NCI-H82 (cell line): ENCODE data around the gene ATAD3B.
"Not testable (repeated sequence)": the region's sequence is repeated elsewhere in the genome, so short reads cannot be mapped to it uniquely, and the experiment has no call there.

Experiments
- DNase-seq: peaks from one replicate; lab custom pipeline; 2025; lab: John Stamatoyannopoulos, UW

ATAD3B gene

GRCh38 chr1:1510912-1511532, 39.5 kb downstream of the ATAD3B start:
- peak; percentile 85 for DNase-seq

- peak; percentile 99 for DNase-seq
These were observed 40.1 kb downstream of the ATAD3B start, which contains the start of gene ATAD3A for GRCh38 chr1:1511533-1512285. Gene ATAD3A (plus strand): TSS chr1:1512162. CDS start chr1:1512269, 107 bp downstream.

- DNase-seq = not testable (repeated sequence)
These were observed 40.9 kb downstream of the ATAD3B start for GRCh38 chr1:1512425-1512824.

- DNase-seq = not testable (repeated sequence)
These were observed 42.1 kb downstream of the ATAD3B start for GRCh38 chr1:1513675-1514074.

GRCh38 chr1:1514376-1514775, 42.8 kb downstream of the ATAD3B start:
- not testable (repeated sequence) for DNase-seq

GRCh38 chr1:1516923-1517322, 45.4 kb downstream of the ATAD3B start:
- DNase-seq = not testable (repeated sequence)

- DNase-seq = no peak
These were observed 46.5 kb downstream of the ATAD3B start for GRCh38 chr1:1517973-1518620.

- DNase-seq = not testable (repeated sequence)
These were observed 47.0 kb downstream of the ATAD3B start for GRCh38 chr1:1518621-1519007.

GRCh38 chr1:1519805-1520505, 48.4 kb downstream of the ATAD3B start:
- DNase-seq = not testable (repeated sequence)

GRCh38 chr1:1521331-1521730, 49.8 kb downstream of the ATAD3B start:
- DNase-seq = no peak

- not testable (repeated sequence) for DNase-seq
These were observed 51.0 kb downstream of the ATAD3B start for GRCh38 chr1:1522536-1522935.

GRCh38 chr1:1523226-1523625, 51.7 kb downstream of the ATAD3B start:
- DNase-seq = not testable (repeated sequence)

GRCh38 chr1:1523651-1524050, 52.1 kb downstream of the ATAD3B start:
- DNase-seq = not testable (repeated sequence)

- DNase-seq = not testable (repeated sequence)
These were observed 53.3 kb downstream of the ATAD3B start for GRCh38 chr1:1524750-1525383.

GRCh38 chr1:1526476-1526875, 54.9 kb downstream of the ATAD3B start:
- not testable (repeated sequence) for DNase-seq

- DNase-seq = no peak
These were observed 55.7 kb downstream of the ATAD3B start for GRCh38 chr1:1527092-1527816.

GRCh38 chr1:1528301-1529267, 57.0 kb downstream of the ATAD3B start:
- no peak for DNase-seq

- DNase-seq = no peak
These were observed 57.8 kb downstream of the ATAD3B start for GRCh38 chr1:1529321-1529720.

- DNase-seq = no peak
These were observed 58.4 kb downstream of the ATAD3B start for GRCh38 chr1:1529936-1530335.

- DNase-seq = no peak
These were observed 60.4 kb downstream of the ATAD3B start for GRCh38 chr1:1531947-1532346.
